ENCODE results near the gene LARGE1. TPM values are rescaled to one million over a fixed set of nuclear protein-coding genes. Genes with fewer than 3 reads are reported as not detected.

The LARGE1 gene
- total RNA-seq, 1 experiment from 2014 or later = 1.5 TPM

- ATAC-seq = no peak
- RAD21 ChIA-PET (ENCODE audit: low non-redundant PET in 1 of 2, low total read pairs in 2 of 2, uncharacterized antibody in 2 of 2, unreplicated experiment in 2 of 2) = no interaction called here
- Histone ChIP-seq H3K36me3 (ENCODE audit: control insufficient read depth in 1 of 2, insufficient read depth in 2 of 2, low read length in 2 of 2) (no peaks in the 10 kb centered on the region), H4K20me1 (ENCODE audit: insufficient read depth) (no peaks in the 10 kb centered on the region), H3K27me3 (ENCODE audit: insufficient read depth, low read length) (no peaks in the 10 kb centered on the region), H2AFZ (ENCODE audit: low read depth, low read length, poor library complexity, severe bottlenecking) (no peak overlapping the region), H3K4me1 (ENCODE audit: control insufficient read depth in 1 of 2, insufficient read depth in 2 of 2, low read length in 2 of 2) (no peaks in the 10 kb centered on the region), H3K9ac (ENCODE audit: low read length) (no peak overlapping the region), H3K4me2 (ENCODE audit: low read length) (no peak overlapping the region), H3K9me2 (ENCODE audit: insufficient read depth) (no peaks in the 10 kb centered on the region), H3K27ac (ENCODE audit: low read depth, low read length) (no peak overlapping the region), H3K9me3 (ENCODE audit: control insufficient read depth in 1 of 2, insufficient read depth in 1 of 2, low read depth in 1 of 2, low read length in 2 of 2) (peaks cover 9 to 30% of the 10 kb centered on the region in 2 experiments; a peak in 2 of 4 replicates), H3K79me2 (ENCODE audit: insufficient read depth, low read length) (no peaks in the 10 kb centered on the region), H3K4me3 (replicated peaks in 1 of 2; ENCODE audit: low read depth in 1 of 2, low read length in 2 of 2) (no peak overlapping the region)
- no peak for DNase-seq (ENCODE audit: low read depth, low spot score)
- CTCF ChIA-PET = no interaction called here
- intact Hi-C loops (cut with micrococcal nuclease) = no loop called here
- POLR2A ChIA-PET = no interaction called here
- no peak for TF ChIP-seq SP1 (IDR thresholded peaks at IDR 0.05; ENCODE audit: low read depth)
- no peak for TF ChIP-seq TCF7L2 (IDR thresholded peaks at IDR 0.05; ENCODE audit: borderline replicate concordance, extremely low read depth, insufficient read depth, insufficient read length)
- no peak for TF ChIP-seq EGR1 (IDR thresholded peaks at IDR 0.05; ENCODE audit: low read depth)
- TF ChIP-seq SRF (IDR thresholded peaks at IDR 0.05; ENCODE audit: low read depth) = no peak
- no peak for TF ChIP-seq EZH2 (IDR thresholded peaks at IDR 0.05)
- TF ChIP-seq ZNF274 (IDR thresholded peaks at IDR 0.05; ENCODE audit: low read depth, low read length) = no peak
- TF ChIP-seq ELF1 (IDR thresholded peaks at IDR 0.05; ENCODE audit: borderline replicate concordance, low read depth) = no peak
- TF ChIP-seq, protein P1, sequence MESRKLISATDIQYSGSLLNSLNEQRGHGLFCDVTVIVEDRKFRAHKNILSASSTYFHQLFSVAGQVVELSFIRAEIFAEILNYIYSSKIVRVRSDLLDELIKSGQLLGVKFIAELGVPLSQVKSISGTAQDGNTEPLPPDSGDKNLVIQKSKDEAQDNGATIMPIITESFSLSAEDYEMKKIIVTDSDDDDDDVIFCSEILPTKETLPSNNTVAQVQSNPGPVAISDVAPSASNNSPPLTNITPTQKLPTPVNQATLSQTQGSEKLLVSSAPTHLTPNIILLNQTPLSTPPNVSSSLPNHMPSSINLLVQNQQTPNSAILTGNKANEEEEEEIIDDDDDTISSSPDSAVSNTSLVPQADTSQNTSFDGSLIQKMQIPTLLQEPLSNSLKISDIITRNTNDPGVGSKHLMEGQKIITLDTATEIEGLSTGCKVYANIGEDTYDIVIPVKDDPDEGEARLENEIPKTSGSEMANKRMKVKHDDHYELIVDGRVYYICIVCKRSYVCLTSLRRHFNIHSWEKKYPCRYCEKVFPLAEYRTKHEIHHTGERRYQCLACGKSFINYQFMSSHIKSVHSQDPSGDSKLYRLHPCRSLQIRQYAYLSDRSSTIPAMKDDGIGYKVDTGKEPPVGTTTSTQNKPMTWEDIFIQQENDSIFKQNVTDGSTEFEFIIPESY (IDR thresholded peaks at IDR 0.05; ENCODE audit: extremely low read depth, insufficient replicate concordance, low read length) = no peak
- TF ChIP-seq JUND (IDR thresholded peaks at IDR 0.05) = no peak
- TF ChIP-seq POLR2A (IDR thresholded peaks at IDR 0.05; ENCODE audit: borderline replicate concordance, extremely low read depth, insufficient read depth, insufficient read length) = no peak
- TF ChIP-seq SIN3A (IDR thresholded peaks at IDR 0.05; ENCODE audit: low read depth) = no peak
- TF ChIP-seq POLR2AphosphoS5 (IDR thresholded peaks at IDR 0.05; ENCODE audit: low read depth, low read length) = no peak
- TF ChIP-seq EZH2phosphoT487 (IDR thresholded peaks at IDR 0.05; ENCODE audit: borderline replicate concordance) = no peak
- no peak for TF ChIP-seq ZFX (IDR thresholded peaks at IDR 0.05)
- no peak for TF ChIP-seq MAX (IDR thresholded peaks at IDR 0.05)
- TF ChIP-seq, protein P2, sequence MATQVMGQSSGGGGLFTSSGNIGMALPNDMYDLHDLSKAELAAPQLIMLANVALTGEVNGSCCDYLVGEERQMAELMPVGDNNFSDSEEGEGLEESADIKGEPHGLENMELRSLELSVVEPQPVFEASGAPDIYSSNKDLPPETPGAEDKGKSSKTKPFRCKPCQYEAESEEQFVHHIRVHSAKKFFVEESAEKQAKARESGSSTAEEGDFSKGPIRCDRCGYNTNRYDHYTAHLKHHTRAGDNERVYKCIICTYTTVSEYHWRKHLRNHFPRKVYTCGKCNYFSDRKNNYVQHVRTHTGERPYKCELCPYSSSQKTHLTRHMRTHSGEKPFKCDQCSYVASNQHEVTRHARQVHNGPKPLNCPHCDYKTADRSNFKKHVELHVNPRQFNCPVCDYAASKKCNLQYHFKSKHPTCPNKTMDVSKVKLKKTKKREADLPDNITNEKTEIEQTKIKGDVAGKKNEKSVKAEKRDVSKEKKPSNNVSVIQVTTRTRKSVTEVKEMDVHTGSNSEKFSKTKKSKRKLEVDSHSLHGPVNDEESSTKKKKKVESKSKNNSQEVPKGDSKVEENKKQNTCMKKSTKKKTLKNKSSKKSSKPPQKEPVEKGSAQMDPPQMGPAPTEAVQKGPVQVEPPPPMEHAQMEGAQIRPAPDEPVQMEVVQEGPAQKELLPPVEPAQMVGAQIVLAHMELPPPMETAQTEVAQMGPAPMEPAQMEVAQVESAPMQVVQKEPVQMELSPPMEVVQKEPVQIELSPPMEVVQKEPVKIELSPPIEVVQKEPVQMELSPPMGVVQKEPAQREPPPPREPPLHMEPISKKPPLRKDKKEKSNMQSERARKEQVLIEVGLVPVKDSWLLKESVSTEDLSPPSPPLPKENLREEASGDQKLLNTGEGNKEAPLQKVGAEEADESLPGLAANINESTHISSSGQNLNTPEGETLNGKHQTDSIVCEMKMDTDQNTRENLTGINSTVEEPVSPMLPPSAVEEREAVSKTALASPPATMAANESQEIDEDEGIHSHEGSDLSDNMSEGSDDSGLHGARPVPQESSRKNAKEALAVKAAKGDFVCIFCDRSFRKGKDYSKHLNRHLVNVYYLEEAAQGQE (IDR thresholded peaks at IDR 0.05; ENCODE audit: low read depth) = no peak
- TF ChIP-seq, protein P3, sequence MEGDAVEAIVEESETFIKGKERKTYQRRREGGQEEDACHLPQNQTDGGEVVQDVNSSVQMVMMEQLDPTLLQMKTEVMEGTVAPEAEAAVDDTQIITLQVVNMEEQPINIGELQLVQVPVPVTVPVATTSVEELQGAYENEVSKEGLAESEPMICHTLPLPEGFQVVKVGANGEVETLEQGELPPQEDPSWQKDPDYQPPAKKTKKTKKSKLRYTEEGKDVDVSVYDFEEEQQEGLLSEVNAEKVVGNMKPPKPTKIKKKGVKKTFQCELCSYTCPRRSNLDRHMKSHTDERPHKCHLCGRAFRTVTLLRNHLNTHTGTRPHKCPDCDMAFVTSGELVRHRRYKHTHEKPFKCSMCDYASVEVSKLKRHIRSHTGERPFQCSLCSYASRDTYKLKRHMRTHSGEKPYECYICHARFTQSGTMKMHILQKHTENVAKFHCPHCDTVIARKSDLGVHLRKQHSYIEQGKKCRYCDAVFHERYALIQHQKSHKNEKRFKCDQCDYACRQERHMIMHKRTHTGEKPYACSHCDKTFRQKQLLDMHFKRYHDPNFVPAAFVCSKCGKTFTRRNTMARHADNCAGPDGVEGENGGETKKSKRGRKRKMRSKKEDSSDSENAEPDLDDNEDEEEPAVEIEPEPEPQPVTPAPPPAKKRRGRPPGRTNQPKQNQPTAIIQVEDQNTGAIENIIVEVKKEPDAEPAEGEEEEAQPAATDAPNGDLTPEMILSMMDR (IDR thresholded peaks at IDR 0.05 in 2 of 3, conservative IDR thresholded peaks at IDR 0.05 in 1 of 3; ENCODE audit: borderline replicate concordance in 1 of 3, insufficient read depth in 1 of 3, low read depth in 2 of 3, low read length in 2 of 3) = no peak
- TF ChIP-seq, protein P4, sequence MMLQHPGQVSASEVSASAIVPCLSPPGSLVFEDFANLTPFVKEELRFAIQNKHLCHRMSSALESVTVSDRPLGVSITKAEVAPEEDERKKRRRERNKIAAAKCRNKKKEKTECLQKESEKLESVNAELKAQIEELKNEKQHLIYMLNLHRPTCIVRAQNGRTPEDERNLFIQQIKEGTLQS (IDR thresholded peaks at IDR 0.05) = no peak
- BruUV-seq (replicated peaks) = no TSS peak
These were observed 48.3 kb downstream of the LARGE1 start for GRCh38 chr22:33871935-33872334.
